ENCODE results near the gene CGB1. TPM values are rescaled to one million over a fixed set of nuclear protein-coding genes. Genes with fewer than 3 reads are reported as not detected.
A peak's percentile ranks its signal among the peaks of the same experiment; 100 is the strongest.

Gene CGB1
- total and polyA plus RNA-seq, 9 of the 15 experiments (the other 6 are each of a cell fraction or from before 2014, with no cell fraction given), result not detected

DNA sequence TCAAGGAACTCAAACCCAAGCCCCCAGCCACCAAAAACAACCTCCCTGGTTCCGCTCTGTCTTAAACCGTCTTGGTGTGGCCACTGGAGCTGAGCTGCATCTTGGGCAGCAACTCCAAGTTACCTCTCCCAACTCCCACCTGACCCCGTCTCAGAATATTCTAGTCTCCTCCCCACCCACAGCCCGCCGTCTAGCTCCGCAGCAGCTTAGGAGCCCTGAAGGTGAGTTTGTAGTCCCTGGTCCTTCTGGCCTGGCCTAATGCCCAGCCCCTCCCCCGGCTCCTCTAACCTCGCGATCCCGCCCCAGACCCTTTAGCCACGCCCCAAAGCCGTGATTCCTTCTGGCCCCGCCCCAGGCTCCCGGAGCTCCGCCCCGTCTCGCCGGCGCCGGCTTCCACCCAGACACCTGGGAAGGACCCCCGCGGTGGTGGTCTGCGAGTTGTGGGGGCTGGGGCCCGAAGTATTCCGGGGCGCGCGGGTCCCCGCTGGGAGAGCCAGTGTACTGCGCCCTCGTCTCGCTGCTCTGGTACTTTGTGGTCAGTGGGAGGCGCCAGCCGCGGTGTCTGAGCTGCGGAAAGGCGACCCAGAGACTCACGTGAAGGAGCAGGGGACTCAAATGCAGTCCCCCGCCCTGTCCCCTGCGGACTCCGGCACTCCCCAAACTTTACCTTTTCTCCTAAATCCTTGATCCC is 17.3 kb downstream of the CGB1 start (continued):
- TF ChIP-seq ZNF449 (CRISPR knock-in tag; IDR thresholded peaks at IDR 0.05) (no peak), ZNF217 (CRISPR knock-in tag; IDR thresholded peaks at IDR 0.05) (no peak), NCOA4 (IDR thresholded peaks at IDR 0.05; ENCODE audit: partially characterized antibody) (no peak), SOX6 (IDR thresholded peaks at IDR 0.05) (no peak), CXXC5 (CRISPR knock-in tag; IDR thresholded peaks at IDR 0.05) (0 out of 2 replicates have a peak, but pooled peaks have one; percentile 17), ZBTB7A (IDR thresholded peaks at IDR 0.05; ENCODE audit: borderline replicate concordance, control insufficient read depth, low read depth, low read length) (0 out of 2 replicates have a peak, but pooled peaks have one; percentile 47), RBM15 (IDR thresholded peaks at IDR 0.05; ENCODE audit: insufficient read depth, low read length) (no peak), MAZ (CRISPR knock-in tag; conservative IDR thresholded peaks at IDR 0.05 in 1 of 2, IDR thresholded peaks at IDR 0.05 in 1 of 2) (0 out of 4 replicates have a peak, but pooled peaks of 1 of the 2 experiments have one; percentile 15), POLR2G (IDR thresholded peaks at IDR 0.05; ENCODE audit: low read depth, low read length) (peak; percentile 62), ZFX (CRISPR knock-in tag; IDR thresholded peaks at IDR 0.05) (no peak), ZNF764 (CRISPR knock-in tag; IDR thresholded peaks at IDR 0.05; ENCODE audit: low read depth) (peak; percentile 93), NFIC (IDR thresholded peaks at IDR 0.05) (peak; percentile 81), CHCHD3 (CRISPR knock-in tag; IDR thresholded peaks at IDR 0.05) (no peak), TRIM24 (IDR thresholded peaks at IDR 0.05) (no peak)
- TF ChIP-seq, protein P1, sequence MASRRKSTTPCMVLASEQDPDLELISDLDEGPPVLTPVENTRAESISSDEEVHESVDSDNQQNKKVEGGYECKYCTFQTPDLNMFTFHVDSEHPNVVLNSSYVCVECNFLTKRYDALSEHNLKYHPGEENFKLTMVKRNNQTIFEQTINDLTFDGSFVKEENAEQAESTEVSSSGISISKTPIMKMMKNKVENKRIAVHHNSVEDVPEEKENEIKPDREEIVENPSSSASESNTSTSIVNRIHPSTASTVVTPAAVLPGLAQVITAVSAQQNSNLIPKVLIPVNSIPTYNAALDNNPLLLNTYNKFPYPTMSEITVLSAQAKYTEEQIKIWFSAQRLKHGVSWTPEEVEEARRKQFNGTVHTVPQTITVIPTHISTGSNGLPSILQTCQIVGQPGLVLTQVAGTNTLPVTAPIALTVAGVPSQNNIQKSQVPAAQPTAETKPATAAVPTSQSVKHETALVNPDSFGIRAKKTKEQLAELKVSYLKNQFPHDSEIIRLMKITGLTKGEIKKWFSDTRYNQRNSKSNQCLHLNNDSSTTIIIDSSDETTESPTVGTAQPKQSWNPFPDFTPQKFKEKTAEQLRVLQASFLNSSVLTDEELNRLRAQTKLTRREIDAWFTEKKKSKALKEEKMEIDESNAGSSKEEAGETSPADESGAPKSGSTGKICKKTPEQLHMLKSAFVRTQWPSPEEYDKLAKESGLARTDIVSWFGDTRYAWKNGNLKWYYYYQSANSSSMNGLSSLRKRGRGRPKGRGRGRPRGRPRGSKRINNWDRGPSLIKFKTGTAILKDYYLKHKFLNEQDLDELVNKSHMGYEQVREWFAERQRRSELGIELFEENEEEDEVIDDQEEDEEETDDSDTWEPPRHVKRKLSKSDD (conservative IDR thresholded peaks at IDR 0.05; ENCODE audit: low read length), result no peak

Measured in K562 (cell line).